Measurements from ENCODE around the gene TCFL5. TPM values are rescaled to one million over a fixed set of nuclear protein-coding genes. Genes with fewer than 3 reads are reported as not detected.

The TCFL5 gene
- total and polyA plus RNA-seq, 2 donors (not counting 3 experiments of a cell fraction or from before 2014, with no cell fraction given), result 4.4 to 11.1 TPM

DNA sequence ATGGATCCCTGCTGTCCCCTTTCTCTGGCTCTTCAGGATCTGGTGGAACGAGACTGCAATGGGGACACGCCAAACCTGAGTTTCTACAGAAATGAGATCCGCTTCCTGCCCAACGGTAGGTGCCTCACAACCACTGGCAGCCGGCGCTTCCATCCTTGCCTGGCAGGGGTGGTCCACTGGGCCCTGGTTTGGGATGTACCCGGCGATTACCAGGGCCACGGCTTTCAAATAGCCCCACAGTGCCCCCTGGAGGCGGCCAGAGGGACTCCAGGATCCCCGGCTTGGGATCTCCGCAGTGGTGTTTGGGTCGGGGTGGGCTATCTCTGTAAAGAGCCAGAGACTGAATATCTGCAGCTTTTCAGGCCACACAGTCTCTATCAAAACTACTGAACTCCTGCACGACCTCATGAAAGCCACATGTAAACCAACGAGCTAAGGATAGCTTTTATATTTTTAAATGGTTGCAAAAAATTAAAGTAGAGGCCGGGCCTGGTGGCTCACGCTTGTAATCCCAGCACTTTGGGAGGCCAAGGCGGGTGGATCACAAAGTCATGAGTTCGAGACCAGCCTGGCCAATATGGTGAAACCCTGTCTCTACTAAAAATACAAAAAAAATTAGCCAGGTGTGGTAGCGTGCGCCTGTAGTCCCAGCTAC is 53.3 kb downstream of the TCFL5 start:
- CTCF ChIA-PET, result interaction anchor here (0.6 to 2.2 kb wide), 22 partner anchors 8 to 398 kb away, joined by 3 to 22 read pairs (median 4); partner anchors contain the start of genes COL9A3, MRGBP and NTSR1

More for the DNA sequence above, 53.3 kb downstream of the TCFL5 start:
- FAIRE-seq, result peak; percentile 69
- peaks cover 23% of the 10 kb centered on the region for H3K79me2 ChIP-seq (ENCODE audit: control insufficient read depth, insufficient read depth, low read length)
- H3K9me1 ChIP-seq (replicated peaks; ENCODE audit: control insufficient read depth, extremely low read depth, insufficient read depth, low read length), result no peaks in the 10 kb centered on the region
- no peak overlapping the region for H2AFZ ChIP-seq (ENCODE audit: low read depth, low read length)
- TF ChIP-seq CTCF (IDR thresholded peaks at IDR 0.05; ENCODE audit: extremely low read depth in 1 of 2, insufficient read depth in 1 of 2, low read depth in 1 of 2, low read length in 2 of 2) (peak; percentile 78 to 93), JUN (IDR thresholded peaks at IDR 0.05; ENCODE audit: borderline replicate concordance, insufficient read depth, insufficient read length, low read depth) (no peak)
- TF ChIP-seq, protein P1, sequence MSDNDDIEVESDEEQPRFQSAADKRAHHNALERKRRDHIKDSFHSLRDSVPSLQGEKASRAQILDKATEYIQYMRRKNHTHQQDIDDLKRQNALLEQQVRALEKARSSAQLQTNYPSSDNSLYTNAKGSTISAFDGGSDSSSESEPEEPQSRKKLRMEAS (IDR thresholded peaks at IDR 0.05; ENCODE audit: insufficient read depth, insufficient read length), result no peak
- H4K20me1 ChIP-seq (replicated peaks; ENCODE audit: control insufficient read depth, extremely low read depth, insufficient read depth, low read length), result no peaks in the 10 kb centered on the region
- peaks cover 9 to 35% of the 10 kb centered on the region in 2 experiments for H3K36me3 ChIP-seq (ENCODE audit: control insufficient read depth in 2 of 2, extremely low read depth in 1 of 2, insufficient read depth in 2 of 2, low read length in 2 of 2)
- no TSS peak for BruUV-seq (replicated peaks)
- no peak overlapping the region for H3K4me3 ChIP-seq (replicated peaks in 1 of 3; ENCODE audit: insufficient read depth in 1 of 3, low read depth in 1 of 3, low read length in 3 of 3)
- peak; percentile 44 for DNase-seq (ENCODE audit: low read depth, low spot score)
- intact Hi-C loops (cut with micrococcal nuclease) (loop anchor here (1.0 to 10.0 kb wide), 5 partner anchors 17 to 424 kb away; partner anchors contain the start of gene RPS21), dilution Hi-C loops (cut with MboI; ENCODE audit: extremely low pct_ligation_motif_present, low sequenced_read_pairs) (no loop called here)
- no peak overlapping the region for H3K9ac ChIP-seq (replicated peaks; ENCODE audit: extremely low read depth, insufficient read depth, low read length)
- H3K27ac ChIP-seq (ENCODE audit: insufficient read depth, low read depth, low read length), result no peak overlapping the region
- H3K4me1 ChIP-seq (ENCODE audit: control insufficient read depth, extremely low read depth, insufficient read depth, low read length), result peaks cover 11% of the 10 kb centered on the region
- H3K9me3 ChIP-seq (replicated peaks; ENCODE audit: control insufficient read depth, insufficient read depth, low read length), result no peaks in the 10 kb centered on the region
- H3K27me3 ChIP-seq (ENCODE audit: control insufficient read depth in 2 of 2, insufficient read depth in 2 of 2, low read length in 2 of 2), result no peaks in the 10 kb centered on the region
- H3K4me2 ChIP-seq (ENCODE audit: insufficient read depth, low read length), result no peak overlapping the region
- POLR2A ChIA-PET, result no interaction called here

Data from endothelial cell of umbilical vein (primary cell).